Tibial nerve (tissue), 4 donors: ENCODE measurements around the gene VTI1A.

Experiments
- EP300 ChIP-seq, 2 donors: sonication (generic); formaldehyde crosslinking; IDR thresholded peaks; one replicate each; pipeline ENCODE4 v1.6.1; 2017; ENCODE audit warnings: antibody characterized with exemption in 2 of 2, mild to moderate bottlenecking in 1 of 2
- POLR2A ChIP-seq, 2 donors: fragments of 450-650 bp; IDR thresholded peaks; one replicate each; pipeline ENCODE4 v1.6.1; 2017; ENCODE audit warnings: antibody characterized with exemption in 2 of 2, mild to moderate bottlenecking in 2 of 2, moderate library complexity in 2 of 2
- TF ChIP-seq, protein P1 (sequence below), 5 experiments: fragments of 200-600 bp in 3 of 5; fragments of 450-650 bp in 2 of 5; sonication (generic) in 3 of 5; IDR thresholded peaks; one replicate each; pipeline ENCODE4 v1.5.1; 2016 to 2019; ENCODE audit warnings: antibody characterized with exemption in 5 of 5, mild to moderate bottlenecking in 3 of 5, moderate library complexity in 2 of 5

DNA sequence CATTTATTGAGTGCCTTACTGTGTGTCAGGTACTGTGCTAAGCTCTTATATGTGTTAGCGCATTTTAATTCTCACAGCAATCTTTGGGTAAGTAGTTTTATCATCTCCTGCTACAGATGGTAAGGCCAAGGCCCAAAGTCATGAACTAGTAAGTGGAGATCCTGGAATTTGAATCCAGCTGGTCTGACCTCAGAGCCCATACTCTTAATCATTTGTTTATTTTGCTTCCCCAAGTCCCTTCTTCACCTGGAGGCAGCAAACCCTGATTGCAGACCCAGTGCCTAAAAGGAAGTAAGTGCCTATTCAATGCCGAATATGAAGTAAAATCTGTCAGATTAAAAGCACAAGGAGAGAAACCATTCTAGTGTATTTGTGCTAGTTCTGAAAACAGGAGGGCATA is 320.1 kb downstream of the VTI1A start:
- TF ChIP-seq, protein P1, sequence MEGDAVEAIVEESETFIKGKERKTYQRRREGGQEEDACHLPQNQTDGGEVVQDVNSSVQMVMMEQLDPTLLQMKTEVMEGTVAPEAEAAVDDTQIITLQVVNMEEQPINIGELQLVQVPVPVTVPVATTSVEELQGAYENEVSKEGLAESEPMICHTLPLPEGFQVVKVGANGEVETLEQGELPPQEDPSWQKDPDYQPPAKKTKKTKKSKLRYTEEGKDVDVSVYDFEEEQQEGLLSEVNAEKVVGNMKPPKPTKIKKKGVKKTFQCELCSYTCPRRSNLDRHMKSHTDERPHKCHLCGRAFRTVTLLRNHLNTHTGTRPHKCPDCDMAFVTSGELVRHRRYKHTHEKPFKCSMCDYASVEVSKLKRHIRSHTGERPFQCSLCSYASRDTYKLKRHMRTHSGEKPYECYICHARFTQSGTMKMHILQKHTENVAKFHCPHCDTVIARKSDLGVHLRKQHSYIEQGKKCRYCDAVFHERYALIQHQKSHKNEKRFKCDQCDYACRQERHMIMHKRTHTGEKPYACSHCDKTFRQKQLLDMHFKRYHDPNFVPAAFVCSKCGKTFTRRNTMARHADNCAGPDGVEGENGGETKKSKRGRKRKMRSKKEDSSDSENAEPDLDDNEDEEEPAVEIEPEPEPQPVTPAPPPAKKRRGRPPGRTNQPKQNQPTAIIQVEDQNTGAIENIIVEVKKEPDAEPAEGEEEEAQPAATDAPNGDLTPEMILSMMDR (IDR thresholded peaks at IDR 0.05): no peak
- no peak for TF ChIP-seq POLR2A (IDR thresholded peaks at IDR 0.05)
- TF ChIP-seq EP300 (IDR thresholded peaks at IDR 0.05): no peak
